Stomach (tissue), 9 donors: Measurements from ENCODE around the gene GABRA5. TPM values are rescaled to one million over a fixed set of nuclear protein-coding genes. Genes with fewer than 3 reads are reported as not detected.

Source experiments
- DNase-seq, 2 donors: peaks; one replicate each; pipeline versions ENCODE4 v3.0.0 to v3.0.0-alpha.2; 2013 to 2019
- H3K27ac ChIP-seq, 5 donors: fragments of 200-600 bp in 4 of 5; sonication (generic) in 4 of 5; one replicate each; pipeline ENCODE4 v1.5.1; 2013 to 2019; ENCODE audit warnings: mild to moderate bottlenecking in 1 of 5, moderate library complexity in 1 of 5
- H3K27me3 ChIP-seq, 3 donors: fragments of 200-600 bp; sonication (generic); one replicate each; pipeline ENCODE4 v1.5.1; 2017 to 2019; ENCODE audit warnings: mixed run types in 1 of 3
- H3K36me3 ChIP-seq, 4 donors: fragments of 200-600 bp; sonication (generic); 1 replicate in 3 of 4; 2 replicates in 1 of 4; pipeline ENCODE4 v1.5.1; 2016 to 2019
- H3K4me1 ChIP-seq, 4 donors: fragments of 200-600 bp; sonication (generic); one replicate each; pipeline ENCODE4 v1.5.1; 2016 to 2019
- H3K4me3 ChIP-seq, 4 donors: fragments of 200-600 bp; sonication (generic) in 3 of 4; one replicate each; pipeline ENCODE4 v1.5.1; 2016 to 2019; ENCODE audit warnings: mild to moderate bottlenecking in 1 of 4
- H3K9me3 ChIP-seq, 4 donors: fragments of 200-600 bp; sonication (generic); one replicate each; pipeline ENCODE4 v1.5.1; 2016 to 2019
- CTCF ChIP-seq, 7 experiments: fragments of 450-650 bp in 4 of 7; fragments of 200-600 bp in 3 of 7; sonication (generic) in 3 of 7; IDR thresholded peaks; one replicate each; pipeline ENCODE4 v1.5.1; 2016 to 2019; ENCODE audit warnings: antibody characterized with exemption in 7 of 7, control low read depth in 2 of 7, mild to moderate bottlenecking in 1 of 7
- EP300 ChIP-seq: sonication (generic); formaldehyde crosslinking; IDR thresholded peaks from one replicate; pipeline ENCODE4 v1.6.1; 2017; ENCODE audit warnings: antibody characterized with exemption
- POLR2A ChIP-seq, 4 donors: fragments of 450-650 bp; IDR thresholded peaks; one replicate each; pipeline ENCODE4 v1.6.1; 2016; ENCODE audit warnings: antibody characterized with exemption in 4 of 4, control low read depth in 2 of 4, mild to moderate bottlenecking in 1 of 4, moderate library complexity in 1 of 4
- POLR2AphosphoS5 ChIP-seq, 3 donors: sonication (generic); formaldehyde crosslinking; IDR thresholded peaks; one replicate each; pipeline ENCODE4 v1.6.1; 2016; ENCODE audit warnings: antibody characterized with exemption in 3 of 3
- WGBS, 5 donors: extraction: QIAGEN DNeasy Blood & Tissue Kit in 3 of 5; methylation state at CpG; one replicate each; pipeline versions ENCODE4 v1.1.5 to v1.1.7; 2013 to 2018; 5-methylcytosine and 5-hydroxymethylcytosine counted together
- intact Hi-C: fragments of 100-400 bp; cut with DNase I; formaldehyde crosslinking; loops from one replicate; pipeline ENCODE4 v1.15.1; 2023; ENCODE audit warnings: low total_unique reads
- polyA plus RNA-seq, 3 donors: library from polyadenylated mRNA; stranded (reverse); fragments of 200-250 nt; gene quantifications; one replicate each; pipeline ENCODE4 v1.2.3, GENCODE V29; 2013
- total RNA-seq, 5 donors: library from RNA; depleted of rRNA; stranded (reverse); fragments of >200 nt; gene quantifications; one replicate each; pipeline versions ENCODE4 v1.1.0 to v1.2.3, GENCODE V29; 2014 to 2016
- donor health status: healthy with polysubstance abuse.
- donor health status: Bipolar disorder and iron deficiency.
- donor health status: healthy.

The GABRA5 gene
- total and polyA plus RNA-seq, 8 donors: 0.75 to 2.2 TPM; not detected in 6

DNA sequence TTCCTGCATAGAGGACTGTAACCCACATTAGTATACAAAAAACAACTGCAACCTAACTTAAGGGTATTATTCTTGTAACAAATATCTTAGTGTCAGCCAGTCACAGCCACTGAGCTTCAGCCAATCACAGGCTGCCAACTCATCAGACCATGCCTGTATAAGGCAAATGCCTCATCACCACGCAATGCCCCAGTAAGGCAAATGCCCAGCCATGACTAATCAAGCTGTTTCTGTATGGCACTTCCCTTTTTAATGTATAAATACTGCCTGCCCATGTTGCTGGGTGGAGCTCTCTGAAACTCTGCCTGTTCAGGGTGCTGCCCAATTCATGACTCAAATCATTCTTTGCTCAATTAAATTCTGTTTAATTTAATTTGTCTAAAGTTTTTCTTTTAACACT is 18.4 kb upstream of the GABRA5 start:
- TF ChIP-seq EP300 (no peak), CTCF (IDR thresholded peaks at IDR 0.05) (no peak), POLR2AphosphoS5 (IDR thresholded peaks at IDR 0.05) (no peak), POLR2A (IDR thresholded peaks at IDR 0.05) (no peak)
- Histone ChIP-seq H3K4me1 (no peaks in the 10 kb centered on the region), H3K9me3 (peaks cover 0 to 6% (median 0%) of the 10 kb centered on the region in 4 donors), H3K27ac (no peak overlapping the region), H3K27me3 (no peaks in the 10 kb centered on the region), H3K4me3 (no peak overlapping the region), H3K36me3 (no peaks in the 10 kb centered on the region)
- WGBS, 5 donors: 75 to 84% (median 79%) methylated on average over 1 of the region's 1 CpG
- intact Hi-C loops: no loop called here
- no peak for DNase-seq

GRCh38 chr15:26850161-26850560 is 16.7 kb upstream of the GABRA5 start:
- 90 to 96% (median 94%) methylated on average over 3 of the region's 3 CpGs for WGBS, 5 donors
- intact Hi-C loops: no loop called here
- Histone ChIP-seq H3K4me3 (no peak overlapping the region), H3K27ac (no peak overlapping the region), H3K27me3 (no peaks in the 10 kb centered on the region), H3K9me3 (peaks cover 0 to 6% (median 0%) of the 10 kb centered on the region in 4 donors), H3K36me3 (no peaks in the 10 kb centered on the region), H3K4me1 (no peaks in the 10 kb centered on the region)
- no peak for DNase-seq
- TF ChIP-seq POLR2AphosphoS5 (IDR thresholded peaks at IDR 0.05) (no peak), POLR2A (IDR thresholded peaks at IDR 0.05) (no peak), EP300 (no peak), CTCF (IDR thresholded peaks at IDR 0.05) (no peak)

- TF ChIP-seq POLR2A (IDR thresholded peaks at IDR 0.05) (no peak), CTCF (IDR thresholded peaks at IDR 0.05) (no peak), POLR2AphosphoS5 (IDR thresholded peaks at IDR 0.05) (no peak), EP300 (no peak)
Measured at GRCh38 chr15:26852980-26853379, 13.9 kb upstream of the GABRA5 start.

DNA sequence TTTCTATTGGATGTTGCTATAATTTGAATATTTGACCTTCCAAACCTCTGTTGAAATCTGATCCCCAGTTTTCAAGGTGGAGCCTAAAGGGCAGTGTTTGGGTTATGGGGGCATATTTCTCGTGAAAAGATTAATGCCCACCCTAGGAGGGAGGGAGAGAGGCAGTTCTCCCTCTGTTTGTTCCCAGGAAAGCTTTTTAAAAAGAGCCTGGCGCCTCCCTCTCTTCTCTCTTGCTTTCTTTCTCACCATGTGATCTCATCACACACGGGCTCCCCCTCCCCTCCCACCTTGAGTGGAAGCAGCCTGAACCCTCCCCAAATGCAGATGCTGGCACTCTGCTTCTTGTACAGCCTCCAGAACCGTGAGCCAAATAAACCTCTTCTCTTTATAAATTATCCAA is 12.4 kb upstream of the GABRA5 start:
- DNase-seq: no peak
- H3K27ac ChIP-seq: no peak overlapping the region
- H3K27me3 ChIP-seq: no peaks in the 10 kb centered on the region
- intact Hi-C loops: no loop called here
- TF ChIP-seq EP300 (no peak), POLR2A (IDR thresholded peaks at IDR 0.05) (no peak), CTCF (IDR thresholded peaks at IDR 0.05) (no peak), POLR2AphosphoS5 (IDR thresholded peaks at IDR 0.05) (no peak)
- no peaks in the 10 kb centered on the region for H3K9me3 ChIP-seq
- H3K4me1 ChIP-seq: no peaks in the 10 kb centered on the region
- no peaks in the 10 kb centered on the region for H3K36me3 ChIP-seq
- 41 to 53% (median 46%) methylated on average over 4 of the region's 4 CpGs for WGBS, 5 donors
- H3K4me3 ChIP-seq: no peak overlapping the region

More at GRCh38 chr15:26852980-26853379, 13.9 kb upstream of the GABRA5 start:
- H3K27me3 ChIP-seq: no peaks in the 10 kb centered on the region
- WGBS, 5 donors: 78 to 99% (median 91%) methylated on average over 2 of the region's 2 CpGs
- no peak for DNase-seq
- H3K4me3 ChIP-seq: no peak overlapping the region
- H3K9me3 ChIP-seq: peaks cover 0 to 6% (median 0%) of the 10 kb centered on the region in 4 donors
- intact Hi-C loops: no loop called here
- no peaks in the 10 kb centered on the region for H3K4me1 ChIP-seq
- no peak overlapping the region for H3K27ac ChIP-seq
- no peaks in the 10 kb centered on the region for H3K36me3 ChIP-seq
